Measurements from ENCODE around the gene ZNF324.
"Not testable (repeated sequence)": the region's sequence is repeated elsewhere in the genome, so short reads cannot be mapped to it uniquely, and the experiment has no call there.

The ZNF324 gene

GRCh38 chr19:58507602-58508223 is 40.8 kb downstream of the ZNF324 start:
- DNase-seq: not testable (repeated sequence)

DNA sequence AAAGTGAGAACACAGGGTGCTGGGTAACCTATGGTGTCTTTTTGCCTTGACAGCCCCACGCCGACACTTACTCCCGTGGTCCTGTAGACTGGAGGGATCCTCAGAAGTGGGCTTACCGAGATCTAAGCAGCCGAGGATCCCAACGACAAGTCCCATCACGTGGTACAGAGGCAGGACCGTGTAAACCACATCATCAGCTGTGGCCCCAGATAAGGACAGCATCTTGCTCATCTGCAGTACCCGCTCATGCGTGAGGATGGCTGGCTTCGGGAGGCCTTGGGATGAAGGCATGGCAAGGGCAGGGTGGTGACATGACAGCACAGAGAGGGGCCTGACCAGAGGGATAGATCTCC is 42.8 kb downstream of the ZNF324 start:
- DNase-seq: no peak

GRCh38 chr19:58510084-58510862 is 43.4 kb downstream of the ZNF324 start:
- no peak for DNase-seq

GRCh38 chr19:58511353-58512208 is 44.7 kb downstream of the ZNF324 start, which contains the start of gene SLC27A5:
Gene SLC27A5, minus strand, starts transcription at chr19:58511992. Its CDS starts 37 bp downstream, at chr19:58511955.
- DNase-seq: no peak

GRCh38 chr19:58513213-58513693 is 46.4 kb downstream of the ZNF324 start:
- no peak for DNase-seq

DNA sequence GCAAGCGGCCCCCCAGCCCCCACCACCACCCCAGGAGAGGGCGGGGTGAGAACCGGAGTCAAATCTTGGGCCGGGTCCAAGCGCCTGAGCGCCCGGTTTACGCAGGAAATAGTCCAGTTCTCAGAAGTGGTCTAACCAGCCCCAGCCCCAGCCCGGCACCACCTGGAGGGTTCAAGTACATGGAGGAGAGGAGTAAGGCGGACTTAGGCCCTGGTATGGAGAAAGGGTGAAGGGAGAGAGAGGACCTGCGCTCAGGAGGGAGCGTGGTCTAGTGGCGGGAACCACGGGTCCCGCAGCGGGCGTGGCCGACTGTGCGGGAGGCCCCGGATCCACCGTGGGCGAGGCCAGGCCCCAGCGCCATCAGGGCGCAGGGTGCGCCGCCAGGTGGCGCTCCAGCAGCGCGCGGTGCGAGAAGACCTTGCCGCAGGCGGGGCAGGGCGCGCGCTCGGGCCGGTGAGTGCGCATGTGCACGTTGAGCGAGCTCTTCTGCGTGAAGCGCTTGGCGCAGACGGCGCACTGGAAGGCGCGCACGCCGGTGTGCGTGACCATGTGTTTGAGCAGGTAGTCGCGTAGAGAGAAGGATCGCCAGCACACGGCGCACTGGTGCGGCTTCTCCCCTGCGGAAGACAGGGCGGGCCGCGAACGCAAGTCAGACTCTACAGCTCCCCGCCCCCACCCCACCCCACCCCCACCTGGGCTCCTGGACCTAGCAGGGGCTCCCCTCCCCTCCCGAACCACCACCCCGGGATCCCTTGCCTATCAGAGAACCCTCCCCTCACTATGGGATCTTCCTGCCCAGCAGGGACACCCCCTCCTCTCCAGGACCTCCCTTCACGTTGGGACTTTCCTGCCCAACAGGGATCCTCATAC is 47.0 kb downstream of the ZNF324 start:
- DNase-seq: peak; percentile 93

DNA sequence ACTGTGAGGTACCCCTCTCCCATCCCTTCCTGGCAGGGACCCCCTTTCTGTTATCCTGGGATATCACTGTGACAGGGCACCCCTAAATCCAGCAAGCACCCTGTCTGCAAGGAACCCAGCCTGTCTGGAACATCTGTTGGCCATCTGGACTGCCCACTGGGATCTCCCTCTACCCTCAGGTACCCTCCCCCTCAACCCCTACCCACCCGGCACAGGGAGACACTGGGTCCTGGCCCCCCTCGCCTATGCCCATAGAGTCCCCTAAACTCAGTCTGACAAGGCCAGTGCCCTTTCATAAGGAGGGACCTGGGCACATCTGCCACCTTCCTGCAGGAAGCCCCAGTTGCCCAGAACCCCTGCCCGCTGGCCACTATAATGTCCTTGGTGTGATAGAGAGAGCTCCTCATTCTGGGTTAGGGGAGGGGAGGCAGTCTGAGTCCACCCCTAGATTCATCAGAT is 47.7 kb downstream of the ZNF324 start:
- no peak for DNase-seq

DNA sequence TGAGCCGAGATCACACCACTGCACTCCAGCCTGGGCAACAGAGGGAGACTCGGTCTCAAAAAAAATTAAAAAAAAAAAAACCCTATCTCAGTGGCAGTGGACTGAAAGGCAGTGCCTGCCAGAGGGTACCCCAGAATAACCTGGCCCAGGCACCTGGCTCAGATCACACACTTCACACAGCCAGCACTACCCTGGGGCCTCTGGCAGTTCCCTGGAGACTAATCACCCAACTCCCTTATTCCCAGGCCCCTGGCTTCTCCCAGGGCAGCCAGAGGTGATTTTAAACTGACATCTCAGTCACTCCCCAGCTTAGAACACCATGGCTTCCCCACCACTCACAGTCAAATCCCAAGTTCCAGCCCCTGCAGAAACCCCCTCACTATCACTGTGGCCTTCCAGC is 48.4 kb downstream of the ZNF324 start:
- DNase-seq: no peak

GRCh38 chr19:58516246-58516836 is 49.5 kb downstream of the ZNF324 start:
- no peak for DNase-seq

- DNase-seq: no peak
Observed at GRCh38 chr19:58516964-58517833, 50.3 kb downstream of the ZNF324 start.

DNA sequence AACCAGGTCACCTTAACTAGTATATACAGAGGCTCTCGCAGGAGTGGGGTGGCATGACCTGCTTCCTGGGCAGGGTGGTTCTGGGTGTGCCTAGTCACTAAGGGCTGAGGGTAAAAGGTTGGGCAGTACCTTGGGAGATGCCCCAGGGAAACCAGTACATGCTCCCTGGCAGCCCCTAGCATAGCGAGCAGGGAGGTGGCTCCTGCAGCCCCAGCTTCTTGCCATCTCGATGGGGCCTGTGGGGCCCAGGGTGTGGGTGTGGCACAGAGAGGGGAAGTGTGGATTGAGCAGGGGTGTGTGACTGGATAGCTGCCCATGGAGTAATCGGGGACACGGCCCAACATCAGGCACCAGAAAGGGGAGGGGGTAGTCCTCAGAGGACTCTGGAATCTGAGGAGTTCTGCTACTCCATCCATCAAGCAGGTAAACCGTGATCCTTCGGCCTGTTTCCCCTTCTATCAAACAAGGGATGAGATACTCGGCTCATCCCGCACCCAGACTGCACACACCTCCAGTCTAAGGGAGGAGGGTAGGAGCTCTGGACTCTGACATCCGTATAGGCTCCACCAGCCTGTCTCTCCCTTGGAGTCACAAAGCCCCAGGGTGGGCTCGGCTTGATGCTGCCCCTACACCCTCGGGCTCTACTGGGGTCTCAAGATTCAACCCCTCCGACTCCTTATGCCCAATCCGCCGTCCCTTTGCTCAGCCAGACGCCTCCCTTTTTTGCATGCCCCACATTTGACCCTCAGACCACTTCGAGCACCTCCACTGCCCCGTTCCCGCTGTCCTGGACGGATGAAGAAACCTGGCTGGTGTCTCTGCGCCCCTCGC is 51.6 kb downstream of the ZNF324 start:
- no peak for DNase-seq

DNA sequence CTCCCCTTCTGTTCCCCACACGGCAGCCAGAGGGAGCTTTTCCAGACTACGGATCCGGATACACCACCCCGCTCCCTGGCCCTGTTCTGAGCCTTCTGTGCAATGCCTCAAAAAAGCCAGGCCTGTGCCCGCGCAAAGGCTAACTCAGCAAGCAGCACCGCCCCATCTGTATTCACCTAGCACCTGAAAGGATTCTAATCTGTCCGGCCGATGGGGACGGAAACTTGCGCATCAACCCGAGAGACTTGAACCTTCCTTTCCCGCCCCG is 52.1 kb downstream of the ZNF324 start:
- DNase-seq: peak; percentile 83

GRCh38 chr19:58519355-58520256 is 52.7 kb downstream of the ZNF324 start, which contains the start of gene ZBTB45:
Gene ZBTB45, minus strand, starts transcription at chr19:58519810. Its CDS starts 2,137 bp downstream, at chr19:58517673.
- DNase-seq: peak; percentile 95

- no peak for DNase-seq
Observed at GRCh38 chr19:58520257-58520599, 53.3 kb downstream of the ZNF324 start.

DNA sequence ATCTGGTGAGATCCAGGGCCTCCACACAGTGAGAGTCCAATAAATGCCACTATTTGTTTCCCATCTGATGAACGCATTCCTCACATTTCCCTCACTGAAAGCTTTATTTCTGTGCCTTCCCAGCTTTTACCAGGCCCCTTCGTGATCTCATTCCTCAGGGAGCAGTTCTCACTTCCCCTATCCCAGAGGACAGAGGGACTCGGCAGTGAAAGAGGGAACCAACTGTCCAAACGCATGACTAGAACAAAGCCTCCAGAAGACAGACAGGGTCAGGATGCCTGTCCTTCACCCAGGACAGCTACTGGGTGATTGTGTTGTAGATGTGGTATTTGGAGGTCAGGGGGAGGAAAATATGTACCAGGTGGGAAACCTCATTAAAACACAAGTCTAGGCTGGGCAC is 54.8 kb downstream of the ZNF324 start:
- DNase-seq: no peak

DNA sequence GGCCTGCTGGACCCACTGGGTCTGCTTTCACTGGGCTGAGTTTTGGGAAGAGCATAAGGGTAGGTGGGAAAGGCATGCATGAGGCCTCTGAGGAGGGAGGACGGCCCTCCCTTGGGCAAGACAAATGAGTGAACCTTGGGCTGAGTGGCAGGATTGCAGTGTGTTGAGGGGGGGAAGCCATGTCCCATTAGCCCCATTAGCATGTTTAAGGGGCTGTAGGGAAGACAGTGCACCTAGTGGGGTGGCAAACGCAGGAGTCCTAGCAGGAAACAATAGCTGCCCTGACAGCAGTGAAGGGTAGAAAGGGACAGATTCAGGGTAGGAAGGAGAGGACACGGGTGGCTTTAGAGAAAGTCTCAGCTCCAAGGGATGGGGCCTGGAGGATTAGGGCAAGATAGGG is 55.8 kb downstream of the ZNF324 start:
- DNase-seq: no peak
